PC-3 (cell line): Measurements from ENCODE around the gene VPS13C.

ENCODE experiments used
- CTCF ChIP-seq: fragments of 300-600 bp; sonication (generic); conservative IDR thresholded peaks from 2 replicates; pipeline ENCODE4 v1.5.1; 2017; ENCODE audit warnings: antibody characterized with exemption, low read depth, mild to moderate bottlenecking, low read length
- EZH2phosphoT487 ChIP-seq: fragments of 300-600 bp; sonication (generic); IDR thresholded peaks from 2 replicates; pipeline ENCODE4 v1.6.1; 2018; ENCODE audit warnings: mild to moderate bottlenecking, antibody characterized with exemption, low read length, borderline replicate concordance

GRCh38 chr15:61938249-61938648, 122.0 kb downstream of the VPS13C start:
- TF ChIP-seq CTCF (no peak), EZH2phosphoT487 (no peak)
